Activated naive CD8-positive, alpha-beta T cell treated with anti-CD3 and anti-CD28 coated beads, Interleukin-2, amount 50 U/mL, for 16 hours (primary cell): ENCODE data around the gene CHADL.
A peak's percentile ranks its signal among the peaks of the same experiment; 100 is the strongest.

ENCODE experiments used
- DNase-seq: peaks from one replicate; pipeline ENCODE4 v3.0.0-alpha.2; 2020; ENCODE audit warnings: low read depth, low spot score

The CHADL gene

GRCh38 chr22:41256254-41257253, 15.8 kb upstream of the CHADL start:
- no peak for DNase-seq

- no peak for DNase-seq
Observed at GRCh38 chr22:41254230-41254629, 13.5 kb upstream of the CHADL start.

GRCh38 chr22:41252365-41252764, 11.6 kb upstream of the CHADL start:
- DNase-seq: no peak

DNA sequence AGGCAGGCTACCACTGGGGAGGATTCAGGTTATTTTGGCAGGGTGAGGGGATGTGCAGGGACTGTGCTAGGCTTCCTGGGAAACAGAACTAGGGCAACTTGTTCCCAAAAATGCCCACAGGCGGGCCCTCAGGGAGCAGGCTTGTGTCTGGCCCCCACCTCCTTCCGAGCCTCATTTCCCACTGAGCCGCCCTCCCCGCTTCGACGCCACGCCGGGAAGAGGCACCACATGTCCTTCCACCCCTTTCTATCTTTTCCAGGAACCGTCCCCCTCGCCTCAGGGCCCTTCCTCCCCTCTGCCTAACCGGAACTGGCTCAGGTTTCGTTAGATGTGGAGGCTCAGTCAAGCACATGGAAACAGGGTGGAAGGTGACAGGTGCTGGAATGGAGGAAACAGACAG, 9.4 kb upstream of the CHADL start:
- DNase-seq: no peak

DNA sequence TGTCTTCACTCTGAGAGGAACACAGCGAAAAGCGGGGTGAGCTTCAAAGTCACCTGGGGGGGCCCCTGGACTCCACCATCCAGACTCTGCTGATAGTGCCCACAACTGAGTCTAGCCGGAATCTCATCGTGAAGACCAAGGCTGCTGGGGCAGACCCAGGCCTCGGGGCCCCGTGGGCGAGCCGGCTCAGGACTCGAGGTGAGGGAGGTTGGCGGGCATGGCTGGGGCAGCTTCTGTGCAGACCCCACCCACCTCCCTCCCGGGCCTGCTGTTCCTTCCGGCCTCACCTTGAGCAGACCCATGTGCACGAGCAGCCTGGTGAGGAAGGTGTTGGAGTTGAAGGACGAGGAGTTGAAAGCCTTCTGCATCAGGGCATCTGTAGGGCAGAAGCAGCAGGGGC, 8.7 kb upstream of the CHADL start:
- DNase-seq: no peak

DNA sequence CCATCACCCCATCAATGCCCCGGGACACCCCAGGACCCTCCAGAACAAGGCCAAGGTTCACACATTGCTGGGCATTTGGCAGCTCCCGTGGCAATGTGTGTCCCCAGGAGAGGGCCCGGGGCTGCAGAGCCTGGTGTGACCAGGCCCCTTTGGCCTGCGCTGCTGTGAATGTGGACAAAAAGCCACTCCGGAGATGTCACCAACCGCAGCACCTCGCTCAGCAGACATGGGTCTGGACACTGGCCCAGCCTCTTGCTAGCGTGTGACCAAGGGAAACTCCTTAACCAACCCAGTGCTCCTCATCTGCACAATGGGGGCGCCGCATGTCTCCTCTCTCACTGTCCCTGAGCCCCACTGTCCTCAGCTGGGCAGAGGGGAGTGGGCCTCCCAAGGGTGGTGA, 8.0 kb upstream of the CHADL start:
- DNase-seq: no peak

- no peak for DNase-seq
Observed at GRCh38 chr22:41248314-41248713, 7.6 kb upstream of the CHADL start.

DNA sequence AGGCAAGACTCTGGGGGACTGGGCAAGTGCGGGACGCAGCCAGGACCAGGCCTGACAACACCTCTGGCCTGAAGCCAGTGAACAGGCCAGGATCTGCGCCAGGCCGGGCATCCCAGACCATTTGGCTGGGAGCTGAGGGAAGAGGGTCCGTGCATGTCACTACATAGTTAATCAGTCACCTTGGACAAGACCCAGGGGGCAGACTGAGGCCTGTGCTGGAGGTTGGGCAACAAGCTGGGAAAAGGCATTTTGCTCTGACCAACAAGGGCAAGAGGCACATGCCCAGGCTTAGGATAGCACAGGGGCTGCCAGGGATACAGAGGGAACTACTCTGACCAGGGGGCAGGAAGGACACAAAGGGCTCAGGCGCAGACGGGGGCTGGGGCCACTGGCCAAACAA, 7.0 kb upstream of the CHADL start:
- DNase-seq: no peak

- DNase-seq: no peak
Observed at GRCh38 chr22:41245917-41246499, 5.3 kb upstream of the CHADL start.

DNA sequence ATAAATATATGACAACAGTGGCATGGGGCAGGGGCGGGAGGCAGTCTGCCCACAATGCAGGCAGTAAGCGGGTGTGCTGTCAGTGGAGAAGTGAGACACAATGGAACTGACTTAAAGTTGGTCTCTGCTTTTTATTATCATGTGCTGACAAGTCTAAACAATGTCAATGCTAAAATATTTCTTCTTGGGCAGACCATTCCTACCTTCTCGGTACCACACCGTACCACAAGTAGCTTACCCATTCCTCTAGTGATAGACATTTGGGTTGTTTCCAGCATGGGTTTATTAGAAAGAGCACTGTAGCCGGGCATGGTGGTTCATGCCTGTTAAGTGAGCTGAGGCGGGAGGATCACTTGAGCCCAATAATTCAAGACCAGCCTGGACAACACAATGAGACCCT, 2.6 kb upstream of the CHADL start:
- no peak for DNase-seq

- DNase-seq: no peak
Observed at GRCh38 chr22:41242396-41243117, 1.8 kb upstream of the CHADL start.

- no peak for DNase-seq
Observed at GRCh38 chr22:41241133-41241676, 474 bp upstream of the CHADL start.

DNA sequence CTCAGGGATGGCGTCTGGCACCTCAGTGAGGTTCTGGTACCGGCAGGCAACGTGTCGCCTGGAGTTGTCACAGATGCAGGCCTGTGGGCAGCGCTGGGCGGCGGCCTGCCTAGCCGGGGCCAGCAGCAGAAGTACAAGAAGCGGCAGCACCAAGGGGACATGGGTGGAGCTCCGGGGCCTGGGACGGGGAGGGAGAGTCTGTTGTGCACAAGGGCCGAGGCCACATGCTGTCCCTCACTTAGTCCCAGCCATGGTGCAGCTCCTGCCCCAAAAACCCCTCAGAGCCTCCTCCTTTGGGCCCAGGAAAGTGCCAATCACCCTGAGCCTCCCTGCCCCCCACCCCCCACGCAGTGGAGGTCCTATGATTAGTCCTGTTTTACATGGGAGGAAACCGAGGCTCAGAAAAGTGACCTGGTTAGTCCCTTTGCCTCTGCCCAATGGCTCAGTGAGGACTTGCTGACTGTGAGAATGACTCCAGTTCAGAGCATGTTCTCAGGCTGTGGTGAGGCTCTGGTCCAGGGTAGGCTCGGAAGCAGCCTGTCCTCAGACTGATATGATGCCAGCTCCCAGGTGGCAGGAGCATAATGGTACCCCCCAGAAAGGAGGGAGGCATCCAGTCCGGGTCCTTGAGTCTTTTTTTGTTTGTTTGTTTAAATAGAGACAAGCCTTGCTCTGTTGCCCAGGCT, 1.1 kb downstream of the CHADL start:
- no peak for DNase-seq

- DNase-seq: no peak
Observed at GRCh38 chr22:41238570-41239442, 1.9 kb downstream of the CHADL start.

GRCh38 chr22:41237707-41238569, 2.8 kb downstream of the CHADL start:
- peak; percentile 57 for DNase-seq

DNA sequence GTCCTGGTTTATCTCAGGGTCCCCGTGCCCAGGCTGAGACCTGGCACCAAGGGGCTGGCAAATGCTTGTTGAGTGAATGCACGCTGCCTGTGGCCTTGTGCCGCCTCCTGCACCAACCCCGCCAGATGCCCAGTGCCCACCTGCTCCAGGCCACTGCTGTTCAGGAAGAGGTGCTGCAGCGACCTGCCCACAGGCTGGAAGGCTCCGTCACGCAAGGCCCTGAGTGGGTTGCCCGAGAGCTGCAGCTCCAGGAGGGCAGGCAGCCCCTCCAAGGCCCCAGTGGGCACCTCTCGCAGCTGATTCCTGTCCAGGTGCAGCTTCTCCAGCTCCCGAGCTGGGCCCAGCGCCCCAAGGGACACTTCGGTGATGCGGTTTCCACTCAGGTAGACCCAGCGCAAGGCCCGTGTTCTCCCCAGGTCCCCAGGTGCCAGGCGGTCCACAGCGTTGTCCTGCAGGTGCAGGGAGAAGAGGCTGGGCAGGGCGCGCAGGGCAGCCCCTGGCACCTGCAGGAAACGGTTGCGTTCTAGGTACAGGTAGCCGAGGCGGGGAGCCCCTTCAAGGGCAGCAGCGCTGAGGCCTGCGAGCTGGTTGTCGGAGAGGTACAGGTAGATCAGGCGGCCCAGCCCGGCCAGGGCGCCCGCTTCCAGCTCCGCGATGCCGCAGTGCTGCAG, 3.6 kb downstream of the CHADL start:
- no peak for DNase-seq

DNA sequence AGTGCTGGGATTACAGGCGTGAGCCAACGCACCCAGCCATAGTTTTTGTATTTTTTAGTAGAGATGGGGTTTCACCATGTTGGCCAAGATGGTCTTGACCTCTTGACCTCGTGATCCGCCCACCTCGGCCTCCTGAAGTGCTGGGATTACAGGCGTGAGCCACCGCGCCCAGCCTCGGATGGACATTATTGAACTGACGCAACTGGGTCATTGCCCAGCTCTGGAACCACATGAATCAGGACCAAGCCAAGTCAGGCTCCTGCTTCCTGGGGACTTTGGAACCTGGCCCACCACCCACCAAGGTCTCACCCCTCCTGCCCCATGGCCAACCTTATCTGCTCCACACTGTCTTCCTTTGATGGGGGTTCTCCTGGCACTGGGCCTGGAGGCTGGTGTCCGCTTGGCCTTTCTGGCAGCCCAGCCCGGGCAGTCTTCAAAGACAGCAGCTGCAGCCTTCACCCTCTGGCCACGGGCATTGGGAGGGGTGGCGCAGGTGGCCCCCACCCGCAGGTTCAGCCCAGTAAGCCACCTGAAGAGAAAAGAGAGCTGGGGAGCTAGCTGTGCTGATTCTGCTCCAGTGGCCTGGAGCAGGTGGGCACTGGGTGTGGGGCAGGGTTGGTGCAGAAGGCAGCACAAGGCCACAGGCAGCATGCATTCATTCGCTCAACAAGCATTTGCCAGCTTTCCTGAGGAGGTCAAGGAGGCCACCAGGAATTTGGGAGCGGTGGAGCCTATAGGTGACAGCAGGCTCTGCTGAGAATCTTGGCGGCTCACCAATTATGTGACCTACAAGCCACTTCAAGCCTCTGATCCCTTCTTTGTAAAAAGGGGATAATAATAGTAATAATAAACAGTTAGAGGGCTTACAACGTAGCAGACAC, 5.7 kb downstream of the CHADL start:
- no peak for DNase-seq

- DNase-seq: no peak
Observed at GRCh38 chr22:41231369-41231768, 9.4 kb downstream of the CHADL start.
